Loucy (cell line): ENCODE data around the gene TAF6.

Source experiments
- EZH2phosphoT487 ChIP-seq: fragments of 200-600 bp; IDR thresholded peaks from 2 replicates; pipeline ENCODE4 v1.6.1; 2018; ENCODE audit warnings: antibody characterized with exemption, mild to moderate bottlenecking, moderate library complexity, borderline replicate concordance
- TF ChIP-seq, protein P1 (sequence below): fragments of 200-600 bp; sonication (generic); conservative IDR thresholded peaks from 2 replicates; pipeline ENCODE4 v1.5.1; 2014; ENCODE audit warnings: mild to moderate bottlenecking, antibody characterized with exemption, low read length

DNA sequence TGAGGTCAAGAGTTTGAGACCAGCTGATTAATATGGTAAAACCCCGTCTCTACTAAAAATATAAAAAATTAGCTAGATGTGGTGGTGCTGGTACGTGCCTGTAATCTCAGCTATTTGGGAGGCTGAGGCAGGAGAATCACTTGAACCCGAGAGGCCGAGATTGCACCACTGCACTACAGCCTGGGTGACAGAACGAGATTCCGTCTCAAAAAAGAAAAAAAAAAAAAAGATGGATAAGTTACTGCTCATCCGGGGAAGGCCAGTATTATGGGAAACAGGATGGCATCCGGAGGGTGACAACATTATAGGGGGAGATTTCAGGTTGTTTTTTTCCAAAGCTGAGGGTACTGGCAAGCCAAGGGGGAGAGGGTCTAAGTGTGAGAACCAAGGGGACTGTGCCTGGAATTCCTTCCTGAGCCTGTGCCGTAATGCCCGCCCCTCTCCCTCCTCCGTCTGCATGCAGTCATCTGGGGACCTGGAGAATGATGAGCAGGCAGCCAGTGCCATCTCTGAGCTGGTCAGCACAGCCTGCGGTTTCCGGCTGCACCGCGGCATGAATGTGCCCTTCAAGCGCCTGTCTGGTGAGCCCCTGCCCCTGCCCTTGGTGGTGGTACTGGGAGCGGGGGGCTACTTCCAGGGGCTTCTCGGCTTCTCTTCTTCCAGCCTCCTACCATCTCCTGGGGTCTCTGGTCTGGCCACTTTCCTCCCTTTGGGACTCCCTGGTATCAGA, 33.9 kb upstream of the TAF6 start:
- TF ChIP-seq, protein P1, sequence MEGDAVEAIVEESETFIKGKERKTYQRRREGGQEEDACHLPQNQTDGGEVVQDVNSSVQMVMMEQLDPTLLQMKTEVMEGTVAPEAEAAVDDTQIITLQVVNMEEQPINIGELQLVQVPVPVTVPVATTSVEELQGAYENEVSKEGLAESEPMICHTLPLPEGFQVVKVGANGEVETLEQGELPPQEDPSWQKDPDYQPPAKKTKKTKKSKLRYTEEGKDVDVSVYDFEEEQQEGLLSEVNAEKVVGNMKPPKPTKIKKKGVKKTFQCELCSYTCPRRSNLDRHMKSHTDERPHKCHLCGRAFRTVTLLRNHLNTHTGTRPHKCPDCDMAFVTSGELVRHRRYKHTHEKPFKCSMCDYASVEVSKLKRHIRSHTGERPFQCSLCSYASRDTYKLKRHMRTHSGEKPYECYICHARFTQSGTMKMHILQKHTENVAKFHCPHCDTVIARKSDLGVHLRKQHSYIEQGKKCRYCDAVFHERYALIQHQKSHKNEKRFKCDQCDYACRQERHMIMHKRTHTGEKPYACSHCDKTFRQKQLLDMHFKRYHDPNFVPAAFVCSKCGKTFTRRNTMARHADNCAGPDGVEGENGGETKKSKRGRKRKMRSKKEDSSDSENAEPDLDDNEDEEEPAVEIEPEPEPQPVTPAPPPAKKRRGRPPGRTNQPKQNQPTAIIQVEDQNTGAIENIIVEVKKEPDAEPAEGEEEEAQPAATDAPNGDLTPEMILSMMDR, result no peak
- TF ChIP-seq EZH2phosphoT487, result no peak
